AML-193 (cell line): ENCODE measurements around the gene ARHGEF1.
A peak's percentile ranks its signal among the peaks of the same experiment; 100 is the strongest.

Experiments used
- DNase-seq, 2 experiments: peaks; one replicate each; lab custom pipeline; 2025; lab: John Stamatoyannopoulos, UW

The ARHGEF1 gene

GRCh38 chr19:41883821-41884733 lies 1.1 kb downstream of the ARHGEF1 start:
- DNase-seq, result peak; percentile 87 to 91

GRCh38 chr19:41886761-41887710 lies 4.1 kb downstream of the ARHGEF1 start:
- DNase-seq, result no peak

DNA sequence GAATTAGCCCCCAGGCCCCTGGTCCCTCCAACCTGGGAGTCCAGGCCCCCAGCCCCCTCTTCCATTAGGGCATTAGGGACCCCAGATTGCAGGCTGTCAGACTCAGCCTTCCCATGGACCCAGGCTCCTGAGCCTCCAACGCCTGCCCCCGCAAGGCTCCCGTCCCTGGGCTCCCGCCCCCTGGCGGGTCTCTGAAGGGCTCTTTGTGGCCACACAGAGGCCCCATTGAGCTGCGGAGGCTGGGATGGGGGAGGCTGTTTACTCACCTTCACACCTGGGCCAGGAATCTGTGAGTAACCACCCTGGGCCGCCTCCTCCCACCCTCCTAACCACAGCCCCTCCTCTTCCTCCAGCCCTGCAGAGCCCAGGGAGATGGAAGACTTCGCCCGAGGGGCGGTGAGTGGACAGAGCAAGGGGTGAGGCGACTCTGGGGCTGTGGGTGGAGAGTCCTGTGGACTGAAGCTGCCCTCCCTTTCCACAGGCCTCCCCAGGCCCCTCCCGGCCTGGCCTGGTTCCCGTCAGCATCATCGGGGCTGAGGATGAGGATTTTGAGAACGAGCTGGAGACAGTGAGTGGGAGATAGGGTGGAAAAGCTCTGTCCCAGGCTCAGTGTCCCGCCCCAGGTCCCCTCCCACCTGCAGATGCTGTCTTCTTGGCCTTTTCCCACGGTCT lies 4.9 kb downstream of the ARHGEF1 start:
- DNase-seq, result no peak

DNA sequence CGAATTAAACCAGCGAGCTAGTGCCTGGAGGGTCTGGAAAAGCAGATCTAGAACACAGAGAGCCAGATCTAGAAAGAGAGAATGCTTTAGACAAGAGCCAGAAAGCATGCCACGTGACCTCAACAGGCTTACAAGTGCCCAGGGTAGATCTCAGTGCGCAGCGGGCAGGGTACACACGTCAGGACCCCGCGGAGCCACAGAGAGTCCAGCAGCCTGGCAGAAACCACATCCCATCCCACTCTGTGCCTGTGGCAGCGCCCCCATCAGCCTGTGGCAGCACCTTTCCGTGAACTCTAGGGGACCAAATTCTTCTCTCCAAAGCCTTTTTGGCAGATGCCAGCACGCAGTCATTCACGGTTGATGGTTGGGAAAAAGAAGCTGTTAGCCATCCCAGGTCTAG lies 5.9 kb downstream of the ARHGEF1 start:
- DNase-seq, result no peak

DNA sequence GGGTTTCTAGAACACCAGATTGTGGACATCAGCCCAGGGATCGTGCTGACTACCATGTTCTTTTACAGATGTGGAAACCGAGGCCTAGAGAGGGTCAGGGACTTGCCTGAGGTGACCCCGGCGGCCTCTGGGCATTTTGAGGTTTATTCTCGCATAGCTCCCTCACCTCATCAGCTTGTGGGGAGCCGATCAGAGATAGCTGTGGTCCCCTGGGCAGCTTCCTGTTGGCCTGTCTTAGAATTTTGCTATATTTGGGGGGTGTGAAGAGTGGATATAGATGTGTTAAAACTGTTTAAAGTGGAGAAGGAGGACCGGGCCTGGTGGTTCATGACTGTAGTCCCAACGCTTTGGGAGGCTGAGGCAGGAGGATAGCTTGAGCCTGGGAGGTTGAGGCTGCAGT lies 6.9 kb downstream of the ARHGEF1 start:
- no peak for DNase-seq

- no peak for DNase-seq
These were observed 8.0 kb downstream of the ARHGEF1 start for GRCh38 chr19:41890936-41891335.

GRCh38 chr19:41892173-41892902 lies 9.4 kb downstream of the ARHGEF1 start:
- DNase-seq, result no peak

DNA sequence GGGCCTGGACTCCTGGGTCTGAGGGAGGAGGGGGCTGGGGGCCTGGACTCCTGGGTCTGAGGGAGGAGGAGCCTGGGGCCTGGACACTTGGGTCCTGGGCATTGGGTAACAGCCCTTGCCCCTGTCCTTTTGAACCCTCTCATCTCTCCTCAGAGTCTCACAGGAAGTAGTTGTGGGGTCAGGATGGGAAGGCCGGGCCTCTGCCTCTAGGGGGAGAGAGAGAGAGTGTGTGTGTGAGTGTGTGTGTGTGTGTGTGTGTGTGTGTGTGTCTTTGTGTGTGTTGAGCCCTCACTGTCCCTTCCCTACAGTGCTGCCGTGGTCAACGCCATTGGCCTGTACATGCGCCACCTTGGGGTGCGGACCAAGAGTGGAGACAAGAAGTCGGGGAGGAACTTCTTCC lies 10.9 kb downstream of the ARHGEF1 start:
- DNase-seq, result peak; percentile 18 to 26

DNA sequence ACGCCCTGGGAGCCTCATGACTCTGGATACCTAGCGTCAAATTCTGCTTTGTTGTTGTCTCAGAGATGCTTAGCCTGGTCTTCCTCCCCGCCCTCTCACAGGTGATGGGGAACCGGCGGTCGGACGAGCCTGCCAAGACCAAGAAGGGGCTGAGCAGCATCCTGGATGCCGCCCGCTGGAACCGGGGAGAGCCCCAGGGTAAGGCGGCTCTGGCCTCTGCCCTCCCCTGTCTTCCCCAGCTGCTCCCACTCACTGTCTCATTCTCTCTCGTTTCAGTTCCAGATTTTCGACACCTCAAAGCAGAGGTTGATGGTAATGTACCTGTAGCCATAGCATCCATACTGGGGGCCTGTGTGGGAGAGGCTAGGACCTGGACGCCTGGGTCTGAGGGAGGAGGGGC lies 11.4 kb downstream of the ARHGEF1 start:
- no peak for DNase-seq

DNA sequence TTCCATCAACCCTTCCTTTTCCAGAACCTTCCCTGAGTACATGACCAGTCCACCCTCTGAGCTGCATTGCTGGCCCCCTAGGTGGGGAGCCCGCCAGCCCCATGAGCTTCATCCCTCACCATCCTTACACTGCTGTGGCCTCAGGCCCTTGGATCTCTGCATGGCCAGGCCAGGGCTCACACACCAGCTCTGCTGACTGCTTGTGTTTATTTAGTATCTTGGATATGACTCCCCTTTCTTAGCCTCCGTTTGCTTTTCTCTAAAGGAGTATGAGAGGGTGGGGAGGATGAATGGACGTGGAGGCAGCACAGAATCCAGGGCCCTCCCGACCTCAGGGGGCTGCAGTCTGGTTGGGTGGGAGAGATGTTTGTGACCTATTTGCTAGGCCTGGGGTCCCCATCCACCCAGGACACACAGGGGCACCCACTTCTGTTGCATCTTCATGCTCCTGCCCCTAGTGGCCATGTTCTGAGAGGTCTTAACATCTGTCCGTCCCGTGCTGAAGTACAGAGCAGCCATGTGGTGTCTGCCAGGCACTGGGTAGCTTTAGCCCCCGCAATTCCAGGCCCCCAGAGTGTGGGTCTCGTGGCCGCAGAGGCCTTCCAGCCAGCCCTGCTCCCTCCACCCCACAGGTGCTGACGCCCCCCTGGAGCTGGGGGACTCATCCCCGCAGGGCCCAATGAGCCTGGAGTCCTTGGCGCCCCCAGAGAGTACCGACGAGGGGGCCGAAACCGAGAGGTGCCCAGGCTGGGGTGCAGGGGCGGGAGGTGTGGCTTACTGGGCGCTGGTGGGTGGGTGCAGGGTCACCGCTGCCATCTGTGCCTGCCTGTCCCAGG lies 13.0 kb downstream of the ARHGEF1 start:
- no peak for DNase-seq

GRCh38 chr19:41896581-41896942 lies 13.6 kb downstream of the ARHGEF1 start:
- DNase-seq, result no peak

DNA sequence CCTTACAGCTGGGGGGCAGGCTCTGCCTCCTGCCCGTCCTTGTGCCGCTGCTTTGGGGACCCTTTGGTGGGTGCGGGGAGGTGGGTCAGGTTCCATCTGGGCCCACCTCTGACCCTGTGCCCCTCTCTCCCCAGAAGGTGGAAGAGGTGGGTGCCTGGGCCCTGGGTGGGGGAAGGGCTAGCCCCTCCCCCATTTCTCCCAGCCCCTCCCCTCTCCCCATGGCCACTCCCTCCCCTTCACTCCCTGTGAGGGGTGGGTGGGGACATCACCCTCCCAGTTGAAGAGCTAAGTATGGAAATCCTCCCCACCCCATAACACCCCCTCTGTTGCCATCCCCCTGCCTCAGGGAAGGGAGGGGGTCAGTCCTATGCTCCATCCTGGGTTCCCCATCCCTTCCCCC lies 14.2 kb downstream of the ARHGEF1 start:
- no peak for DNase-seq

DNA sequence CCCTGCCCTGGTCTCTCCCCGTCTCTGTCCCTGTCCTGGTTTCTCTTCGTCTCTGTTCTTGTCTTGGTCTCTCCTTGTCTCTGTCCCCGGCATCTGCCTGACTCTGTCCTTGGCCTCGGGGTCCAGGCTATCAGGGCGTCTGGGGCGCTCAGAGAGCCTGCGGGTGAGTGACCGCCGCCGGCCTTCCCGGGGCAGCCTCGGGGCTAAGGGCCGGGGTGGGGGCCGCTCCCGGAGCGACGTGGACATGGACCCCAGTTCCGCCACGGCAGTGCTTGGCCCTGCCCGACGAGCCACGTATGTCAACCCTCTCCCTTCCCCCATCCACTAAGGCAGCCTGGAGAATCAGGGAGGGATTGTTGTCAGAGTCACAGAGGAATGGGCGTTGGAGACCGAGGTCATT lies 14.8 kb downstream of the ARHGEF1 start:
- no peak for DNase-seq

GRCh38 chr19:41898235-41898634 lies 15.3 kb downstream of the ARHGEF1 start:
- no peak for DNase-seq

DNA sequence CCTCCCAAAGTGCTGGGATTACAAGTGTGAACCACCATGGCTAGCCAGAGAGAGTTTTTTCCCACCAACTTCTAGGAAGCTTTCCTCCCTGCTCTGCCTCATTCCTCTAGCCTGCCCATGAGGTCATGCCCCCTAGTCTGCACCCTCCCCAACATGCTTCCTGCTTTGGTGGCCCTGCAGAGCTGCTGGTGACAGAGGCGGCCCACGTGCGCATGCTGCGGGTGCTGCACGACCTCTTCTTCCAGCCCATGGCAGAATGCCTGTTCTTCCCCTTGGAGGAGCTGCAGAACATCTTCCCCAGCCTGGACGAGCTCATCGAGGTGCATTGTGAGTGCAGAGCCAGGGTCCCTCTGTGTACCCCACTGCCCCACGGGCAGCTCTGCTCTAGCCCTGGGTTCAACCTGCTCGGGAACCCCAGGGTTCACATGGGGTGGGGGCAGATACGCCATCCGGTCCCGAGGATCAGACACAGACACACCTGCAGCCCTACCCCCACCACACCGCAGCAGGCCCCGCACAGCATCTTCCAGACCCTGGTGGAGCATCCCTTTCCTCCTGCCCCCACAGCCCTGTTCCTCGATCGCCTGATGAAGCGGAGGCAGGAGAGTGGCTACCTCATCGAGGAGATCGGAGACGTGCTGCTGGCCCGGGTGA lies 18.9 kb downstream of the ARHGEF1 start:
- no peak for DNase-seq

- DNase-seq, result no peak
These were observed 19.6 kb downstream of the ARHGEF1 start for GRCh38 chr19:41902594-41902993.

DNA sequence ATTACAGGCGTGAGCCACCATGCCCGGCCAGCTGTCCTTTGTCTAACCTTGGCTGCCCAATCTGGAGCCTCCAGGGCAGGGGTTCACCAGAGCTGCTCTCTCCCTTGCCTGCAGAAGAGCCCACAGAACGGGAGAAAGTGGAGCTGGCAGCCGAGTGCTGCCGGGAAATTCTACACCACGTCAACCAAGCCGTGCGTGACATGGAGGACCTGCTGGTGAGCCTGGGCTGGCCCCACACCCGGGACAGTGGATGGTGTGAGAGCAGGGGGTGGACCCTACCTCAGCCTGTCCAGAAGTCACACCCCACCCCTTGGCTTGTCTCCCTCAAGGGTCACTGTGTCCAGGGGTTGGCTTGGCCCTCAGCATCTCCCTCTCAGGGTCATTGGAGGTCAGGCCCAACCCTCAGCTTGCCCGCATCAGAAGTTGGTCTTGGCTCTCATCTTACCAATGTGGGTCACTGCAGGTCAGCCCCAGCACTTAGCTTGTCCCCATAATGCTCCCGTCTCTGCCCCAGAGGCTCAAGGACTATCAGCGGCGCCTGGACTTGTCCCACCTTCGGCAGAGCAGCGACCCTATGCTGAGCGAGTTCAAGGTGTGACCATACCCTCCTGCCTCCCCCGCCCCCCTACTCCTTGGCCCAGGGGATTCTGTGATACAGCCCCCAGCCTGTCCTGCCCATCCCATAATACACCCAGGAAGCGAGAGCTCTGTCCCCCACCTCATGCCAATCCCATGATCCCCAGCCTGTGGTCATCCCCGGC lies 20.4 kb downstream of the ARHGEF1 start:
- DNase-seq, result no peak

DNA sequence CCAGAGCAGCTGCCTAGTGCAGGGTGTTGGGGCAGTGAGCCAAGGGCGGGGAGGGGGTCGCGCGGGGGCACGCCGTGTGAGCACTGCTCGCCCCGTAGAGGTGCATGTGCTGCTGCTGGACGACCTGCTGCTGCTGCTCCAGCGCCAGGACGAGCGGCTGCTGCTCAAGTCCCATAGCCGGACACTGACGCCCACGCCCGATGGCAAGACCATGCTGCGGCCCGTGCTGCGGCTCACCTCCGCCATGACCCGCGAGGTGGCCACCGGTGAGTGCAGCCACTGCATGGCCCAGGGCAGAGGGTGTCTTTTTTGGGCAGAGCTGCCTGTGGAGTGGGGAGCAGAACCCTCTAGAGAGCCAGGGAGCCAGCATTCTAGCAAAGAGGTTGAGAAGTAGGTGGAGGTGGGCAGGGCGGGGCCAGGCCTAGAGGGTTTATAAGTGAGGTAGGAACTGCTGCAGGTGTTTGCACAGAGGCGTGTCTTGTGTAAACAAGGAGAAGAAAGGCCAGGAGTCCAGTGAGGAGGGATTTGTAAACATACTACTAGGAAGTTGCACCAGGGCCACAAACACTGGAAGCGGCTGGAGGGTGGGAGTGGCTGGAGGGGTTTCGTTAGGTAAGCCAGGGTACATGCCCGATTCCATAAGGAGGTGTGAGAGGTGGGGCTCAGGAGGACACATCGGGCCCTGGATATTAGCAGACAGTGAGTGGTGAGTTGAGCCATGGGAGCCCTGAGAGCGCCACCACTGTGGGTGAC lies 21.3 kb downstream of the ARHGEF1 start:
- DNase-seq, result no peak
